ENCODE results near the gene DNAJB2.
"Not testable (repeated sequence)": the region's sequence is repeated elsewhere in the genome, so short reads cannot be mapped to it uniquely, and the experiment has no call there.

Gene DNAJB2

GRCh38 chr2:219254590-219255201, 24.5 kb upstream of the DNAJB2 start:
- in situ Hi-C loops (cut with MboI; ENCODE audit: low sequenced_read_pairs): no loop called here

- in situ Hi-C loops (cut with MboI; ENCODE audit: low sequenced_read_pairs): not testable (repeated sequence)
Observed at GRCh38 chr2:219258942-219259341, 20.2 kb upstream of the DNAJB2 start.

DNA sequence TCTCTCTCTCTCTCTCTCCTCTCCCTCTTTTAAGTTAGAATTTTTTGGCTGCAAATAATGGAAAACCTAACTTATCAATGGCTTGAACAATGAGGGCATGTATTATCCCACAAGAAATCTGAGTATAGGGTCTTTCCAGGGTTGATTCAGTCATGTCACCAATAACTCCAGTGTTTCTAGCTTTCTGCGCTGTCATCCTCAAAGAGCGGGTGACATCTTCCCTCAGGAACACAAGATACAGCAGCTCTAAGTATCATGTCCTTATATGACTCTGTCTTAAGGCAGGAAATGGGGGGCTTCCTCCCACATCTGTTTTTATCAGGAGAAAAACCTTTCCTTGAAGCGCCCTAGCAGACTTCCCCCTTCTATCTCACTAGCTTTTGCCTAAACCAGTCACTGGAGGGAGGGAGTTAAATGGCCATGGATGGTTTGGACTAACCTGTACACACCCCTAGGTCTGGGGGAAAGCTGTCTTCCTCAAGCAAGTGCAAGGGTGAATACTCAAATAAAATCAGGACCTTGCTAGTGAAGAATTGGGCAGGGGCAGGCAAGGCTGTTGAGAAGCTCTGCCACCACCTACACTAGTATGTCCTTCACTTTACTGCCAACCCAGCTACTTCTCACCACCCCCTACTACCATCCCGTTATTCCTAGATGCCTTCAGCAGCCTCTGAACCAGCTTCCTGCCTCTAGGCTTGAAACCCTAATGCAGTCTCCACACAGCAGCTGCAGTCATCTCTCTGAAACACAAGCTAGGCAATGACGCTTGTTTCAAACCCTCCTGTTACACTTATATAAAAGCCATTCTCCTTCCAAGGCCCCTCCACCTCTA, 17.9 kb upstream of the DNAJB2 start:
- in situ Hi-C loops (cut with MboI; ENCODE audit: low sequenced_read_pairs): no loop called here

GRCh38 chr2:219266232-219266631, 12.9 kb upstream of the DNAJB2 start:
- in situ Hi-C loops (cut with MboI; ENCODE audit: low sequenced_read_pairs): no loop called here

DNA sequence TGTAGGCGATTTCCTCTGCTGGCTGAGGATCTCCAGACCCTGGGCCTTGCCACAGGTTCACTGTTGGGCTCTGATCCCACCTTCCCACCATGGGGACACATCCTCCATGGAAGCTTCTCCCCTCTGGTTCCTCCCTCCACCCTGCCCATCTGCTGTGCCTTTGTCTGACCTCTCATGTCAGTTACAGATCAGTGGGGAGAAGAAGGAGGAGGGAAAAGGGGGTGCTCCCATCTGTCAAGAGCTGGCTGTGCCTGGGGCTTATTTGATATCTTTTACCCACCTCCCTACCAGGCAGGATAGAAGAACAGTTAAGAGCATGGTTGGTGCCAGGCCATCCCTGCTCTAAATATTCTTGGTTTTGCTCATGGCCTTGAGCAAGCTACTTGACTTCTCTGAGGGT, 12.3 kb upstream of the DNAJB2 start:
- in situ Hi-C loops (cut with MboI; ENCODE audit: low sequenced_read_pairs): no loop called here

- in situ Hi-C loops (cut with MboI; ENCODE audit: low sequenced_read_pairs): no loop called here
Observed at GRCh38 chr2:219268294-219268693, 10.9 kb upstream of the DNAJB2 start.

DNA sequence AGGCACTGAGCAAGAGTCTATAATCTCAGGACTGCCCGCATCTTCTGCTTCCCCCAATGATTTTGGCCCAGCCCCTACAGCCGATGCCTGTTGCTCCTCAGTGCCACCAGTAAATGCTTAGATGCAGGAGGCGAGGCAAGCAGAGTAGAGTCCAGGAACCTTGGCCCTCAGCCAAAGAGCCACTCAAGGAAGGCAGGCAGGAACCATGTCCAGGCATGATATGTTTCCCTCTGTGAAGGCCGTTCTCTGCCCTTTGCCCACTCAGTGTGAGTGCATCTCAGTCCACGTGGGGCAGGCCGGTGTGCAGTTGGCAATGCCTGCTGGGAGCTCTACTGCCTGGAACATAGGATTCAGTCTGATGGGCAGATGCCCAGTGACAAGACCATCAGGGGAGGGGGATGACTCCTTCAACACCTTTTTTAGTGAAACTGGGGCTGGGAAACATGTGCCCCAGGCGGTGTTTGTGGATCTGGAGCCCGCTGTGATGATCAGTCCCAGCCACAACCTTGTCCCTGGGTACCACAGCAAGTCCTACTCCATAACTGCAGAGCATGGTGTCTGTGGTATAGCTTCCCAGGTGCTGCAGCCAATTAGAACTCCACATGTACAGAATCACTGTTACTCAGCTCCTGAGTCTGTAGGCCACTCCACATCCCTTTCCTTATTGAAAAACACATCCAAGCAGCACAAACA, 9.7 kb upstream of the DNAJB2 start:
- in situ Hi-C loops (cut with MboI; ENCODE audit: low sequenced_read_pairs): no loop called here

- in situ Hi-C loops (cut with MboI; ENCODE audit: low sequenced_read_pairs): no loop called here
Observed at GRCh38 chr2:219270055-219270372, 9.2 kb upstream of the DNAJB2 start.

- in situ Hi-C loops (cut with MboI; ENCODE audit: low sequenced_read_pairs): no loop called here
Observed at GRCh38 chr2:219271021-219271420, 8.1 kb upstream of the DNAJB2 start.

DNA sequence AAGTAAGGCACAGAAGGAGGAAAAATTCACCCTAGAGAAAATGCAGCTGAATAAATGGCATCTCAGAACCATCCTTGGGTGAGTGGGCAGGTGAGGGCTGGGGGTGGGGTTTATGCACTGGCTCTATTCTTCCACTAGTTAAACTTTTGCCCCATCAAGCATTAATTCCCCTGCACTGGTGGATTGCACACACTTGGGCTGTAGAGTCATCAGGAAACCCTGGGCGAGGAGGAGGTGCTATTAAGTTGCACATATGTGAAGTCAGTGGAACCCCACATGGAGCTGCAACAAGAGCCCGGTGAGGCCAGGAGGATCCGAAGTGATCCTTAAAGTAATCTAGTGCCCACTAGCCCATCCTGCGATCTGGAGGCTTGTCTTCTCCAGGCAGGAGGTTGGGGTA, 6.8 kb upstream of the DNAJB2 start:
- in situ Hi-C loops (cut with MboI; ENCODE audit: low sequenced_read_pairs): no loop called here

DNA sequence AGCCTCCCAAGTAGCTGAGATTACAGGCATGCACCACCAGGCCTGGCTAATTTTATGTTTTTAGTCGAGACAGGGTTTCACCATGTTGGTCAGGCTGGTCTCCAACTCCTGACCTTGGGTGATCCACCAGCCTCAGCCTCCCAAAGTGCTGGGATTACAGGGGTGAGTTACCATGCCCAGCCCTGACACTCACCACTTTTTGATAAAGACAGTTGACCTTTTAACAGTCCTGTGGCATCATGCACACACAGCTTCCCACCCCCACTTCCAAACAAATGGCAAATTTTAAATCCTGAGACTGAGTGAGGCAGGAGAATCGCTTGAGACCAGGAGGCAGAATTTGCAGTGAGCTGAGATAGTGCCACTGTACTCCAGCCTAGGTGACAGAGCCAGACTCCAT, 6.2 kb upstream of the DNAJB2 start:
- in situ Hi-C loops (cut with MboI; ENCODE audit: low sequenced_read_pairs): no loop called here

DNA sequence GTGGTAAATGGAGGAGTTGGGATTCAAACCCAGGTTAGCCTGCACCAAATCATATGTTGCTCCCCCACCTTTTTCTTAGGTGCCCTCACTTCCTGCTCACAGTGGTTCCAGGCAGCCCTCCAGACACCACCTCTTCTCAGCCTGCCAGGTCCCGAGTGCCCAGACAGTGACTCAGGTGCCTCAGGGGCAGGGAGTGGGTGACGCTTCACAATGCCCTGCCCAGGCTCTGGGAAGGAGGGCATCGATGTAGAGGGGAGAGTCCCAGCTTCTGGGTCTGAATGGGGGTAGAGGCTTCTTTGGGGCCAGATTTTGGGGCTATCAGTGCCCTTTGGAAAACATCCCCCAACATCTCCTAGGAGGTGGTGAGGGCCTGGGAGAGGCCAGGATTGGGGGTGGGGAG, 5.2 kb upstream of the DNAJB2 start:
- in situ Hi-C loops (cut with MboI; ENCODE audit: low sequenced_read_pairs): no loop called here

- in situ Hi-C loops (cut with MboI; ENCODE audit: low sequenced_read_pairs): no loop called here
Observed at GRCh38 chr2:219274361-219274921, 4.7 kb upstream of the DNAJB2 start.

- in situ Hi-C loops (cut with MboI; ENCODE audit: low sequenced_read_pairs): no loop called here
Observed at GRCh38 chr2:219277703-219278654, 1.2 kb upstream of the DNAJB2 start.

- in situ Hi-C loops (cut with MboI; ENCODE audit: low sequenced_read_pairs): no loop called here
Observed at GRCh38 chr2:219278655-219279150, 463 bp upstream of the DNAJB2 start.

DNA sequence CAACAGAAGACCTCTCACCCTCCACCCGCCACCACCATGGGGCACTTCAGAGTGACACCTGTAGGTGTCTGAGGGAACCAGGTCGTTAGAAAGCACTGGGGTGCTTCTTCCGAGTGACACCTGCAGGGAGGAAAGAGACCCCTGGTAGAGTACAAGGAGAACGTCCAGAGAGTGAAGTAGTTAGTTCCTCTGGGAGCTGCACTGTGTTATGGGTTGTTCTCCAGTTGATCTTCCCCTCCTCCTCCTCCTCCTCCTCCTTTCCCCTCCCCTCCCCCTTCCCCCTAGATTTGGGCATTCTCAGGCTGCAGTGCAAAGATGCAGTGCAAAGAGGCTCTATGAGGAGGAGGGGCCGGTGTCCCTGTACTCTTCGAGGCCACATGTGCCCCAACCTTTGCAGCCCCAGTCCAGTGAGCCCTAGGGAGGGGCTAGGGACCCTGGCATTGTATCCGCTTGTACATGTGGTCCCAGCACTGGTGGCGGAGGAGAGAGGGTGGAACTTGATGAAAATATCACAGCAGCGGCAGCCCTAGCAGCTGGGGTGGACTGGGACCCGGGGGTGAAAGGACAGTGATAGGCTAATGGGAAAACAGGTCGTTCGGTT, 850 bp downstream of the DNAJB2 start:
- in situ Hi-C loops (cut with MboI; ENCODE audit: low sequenced_read_pairs): no loop called here

- in situ Hi-C loops (cut with MboI; ENCODE audit: low sequenced_read_pairs): no loop called here
Observed at GRCh38 chr2:219280651-219281050, 1.5 kb downstream of the DNAJB2 start.

- in situ Hi-C loops (cut with MboI; ENCODE audit: low sequenced_read_pairs): no loop called here
Observed at GRCh38 chr2:219281588-219281987, 2.4 kb downstream of the DNAJB2 start.

DNA sequence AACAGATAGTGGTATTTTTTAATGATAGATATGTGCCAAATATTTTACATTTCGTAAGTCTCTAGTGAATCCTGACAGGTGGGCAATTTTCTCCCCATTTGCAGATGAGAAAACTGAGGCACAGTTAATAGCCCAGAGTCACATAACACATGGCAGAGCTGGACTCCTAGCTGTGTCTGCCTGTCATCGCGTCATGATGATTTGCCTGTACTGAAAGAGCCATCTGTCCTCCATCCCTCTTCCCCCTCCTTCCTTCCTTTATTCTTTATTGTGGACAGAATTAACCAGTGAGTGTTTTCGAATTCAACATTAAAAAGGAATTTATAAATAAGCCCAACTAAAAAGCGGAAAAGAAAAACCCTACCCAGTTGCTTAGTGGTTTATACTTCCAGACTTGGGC, 3.2 kb downstream of the DNAJB2 start:
- in situ Hi-C loops (cut with MboI; ENCODE audit: low sequenced_read_pairs): no loop called here

DNA sequence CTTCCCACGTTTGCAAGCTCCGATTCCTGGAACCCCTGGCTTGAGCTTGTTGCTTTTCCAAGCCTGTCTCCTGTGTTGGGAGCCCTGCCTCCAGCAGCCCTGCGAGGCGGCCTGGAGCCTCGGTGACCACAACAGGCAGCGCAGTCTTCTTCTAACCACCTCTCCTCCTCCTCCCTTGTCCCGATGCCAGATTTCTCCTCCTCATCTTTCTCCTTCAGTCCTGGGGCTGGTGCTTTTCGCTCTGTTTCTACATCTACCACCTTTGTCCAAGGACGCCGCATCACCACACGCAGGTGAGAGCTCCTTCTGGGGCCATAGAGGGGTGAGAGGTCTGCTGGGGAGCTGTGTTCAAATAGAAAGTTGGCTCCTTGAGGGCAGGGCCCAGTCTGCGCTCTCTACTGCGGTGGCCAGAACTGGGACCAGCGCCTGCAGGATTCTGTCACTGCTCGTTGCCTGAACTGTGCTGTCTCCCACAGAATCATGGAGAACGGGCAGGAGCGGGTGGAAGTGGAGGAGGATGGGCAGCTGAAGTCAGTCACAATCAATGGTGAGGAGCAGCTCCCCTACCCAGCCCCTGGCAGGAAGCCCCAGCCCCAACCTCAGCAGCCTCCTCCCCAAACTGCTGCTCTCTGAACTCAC, 3.9 kb downstream of the DNAJB2 start:
- in situ Hi-C loops (cut with MboI; ENCODE audit: low sequenced_read_pairs): no loop called here
